ENCODE measurements around the gene CRYAB.
"Not testable (repeated sequence)": the region's sequence is repeated elsewhere in the genome, so short reads cannot be mapped to it uniquely, and the experiment has no call there.

- not testable (repeated sequence) for TF ChIP-seq CTCF, POLR2A, EP300 (IDR thresholded peaks at IDR 0.05)
These were observed 21.6 kb upstream of the CRYAB start for GRCh38 chr11:111933176-111933575.
